DMS153 treated with DMSO at 0.1 percent for 48 hours (cell line): ENCODE data around the gene DPP10.
"Not testable (repeated sequence)": the region's sequence is repeated elsewhere in the genome, so short reads cannot be mapped to it uniquely, and the experiment has no call there.

Experiments used
- DNase-seq: peaks from one replicate; lab custom pipeline; 2025; ENCODE audit not compliant: unreplicated experiment; lab: John Stamatoyannopoulos, UW

The DPP10 gene

DNA sequence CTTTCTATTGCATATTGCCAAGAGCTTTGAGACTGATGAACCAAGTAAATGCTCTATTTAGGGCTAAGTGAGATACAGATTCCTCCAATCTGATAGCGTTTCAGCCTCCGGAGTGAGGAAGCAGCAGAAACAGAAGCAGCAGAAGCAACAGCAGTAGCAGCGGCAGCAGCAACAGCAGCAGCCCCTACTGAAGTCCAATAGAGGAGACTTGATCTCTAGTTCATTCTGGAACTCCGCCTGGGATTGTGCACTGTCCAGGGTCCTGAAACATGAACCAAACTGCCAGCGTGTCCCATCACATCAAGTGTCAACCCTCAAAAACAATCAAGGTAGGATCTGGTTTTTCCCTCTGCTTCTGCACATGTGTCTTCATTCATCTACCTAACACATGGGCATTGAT is at the start of gene DPP10:
Gene DPP10, plus strand, starts transcription at position 132 of the 400 bp plus-strand sequence.
- no peak for DNase-seq

DNA sequence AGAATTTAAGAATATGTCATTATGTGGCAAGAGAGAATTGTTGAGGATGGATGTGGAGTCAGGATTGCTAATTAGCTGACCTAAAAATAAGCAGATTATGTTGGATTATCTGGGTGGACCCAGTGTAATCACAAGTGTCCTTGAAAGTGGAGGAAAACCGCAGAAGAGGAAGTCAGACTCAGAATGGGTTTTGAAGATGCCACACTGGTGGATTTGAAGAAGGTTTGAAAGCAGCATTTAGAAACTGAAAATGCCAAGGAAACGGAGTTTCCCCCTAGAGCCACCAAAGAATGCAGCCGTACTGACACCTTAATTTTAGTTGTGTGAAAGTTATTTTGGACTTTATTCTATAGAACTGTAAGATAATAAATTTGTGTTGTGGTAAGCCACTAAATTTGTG is 41.6 kb upstream of the DPP10 start:
- DNase-seq: no peak

DNA sequence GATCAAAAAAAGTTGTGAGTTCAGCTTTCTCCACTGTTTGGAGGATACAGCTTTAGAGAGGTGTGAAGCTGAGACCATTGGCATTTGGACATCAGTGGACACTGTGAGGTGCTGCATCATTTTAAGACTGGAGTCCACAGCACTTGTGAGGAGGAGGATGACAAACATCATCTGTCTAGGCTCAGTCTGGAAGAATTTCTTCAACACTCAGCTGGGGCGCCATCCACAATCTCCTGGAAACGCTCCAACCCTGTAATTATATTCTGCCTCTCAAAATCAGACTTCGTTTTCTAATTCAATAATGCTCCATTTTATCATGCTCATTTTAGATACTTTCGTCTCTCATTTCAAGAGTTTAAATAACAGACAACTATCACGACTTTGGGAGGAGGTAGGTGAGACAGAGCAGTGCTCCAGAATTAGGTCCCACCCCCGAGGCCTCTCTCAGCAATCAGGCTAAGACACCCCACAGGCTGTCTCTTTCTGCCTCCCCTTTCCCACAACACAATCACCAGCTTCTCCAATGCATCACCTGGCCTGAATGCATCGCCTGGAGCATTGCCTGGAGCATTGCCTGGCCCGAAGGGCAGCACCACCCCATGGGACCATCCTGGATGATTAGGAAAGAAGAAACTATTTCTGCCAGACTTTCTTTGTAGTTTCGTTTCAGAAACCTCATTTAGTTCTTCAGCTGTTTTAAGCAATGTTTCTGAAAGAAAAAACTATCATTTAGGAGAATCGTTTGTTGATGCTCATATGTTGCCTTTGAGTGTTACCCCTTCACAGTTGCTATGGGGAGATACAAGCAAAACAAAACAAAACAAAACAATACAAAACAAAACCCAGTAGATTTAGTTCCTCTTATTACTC is 37.0 kb upstream of the DPP10 start:
- DNase-seq: no peak

DNA sequence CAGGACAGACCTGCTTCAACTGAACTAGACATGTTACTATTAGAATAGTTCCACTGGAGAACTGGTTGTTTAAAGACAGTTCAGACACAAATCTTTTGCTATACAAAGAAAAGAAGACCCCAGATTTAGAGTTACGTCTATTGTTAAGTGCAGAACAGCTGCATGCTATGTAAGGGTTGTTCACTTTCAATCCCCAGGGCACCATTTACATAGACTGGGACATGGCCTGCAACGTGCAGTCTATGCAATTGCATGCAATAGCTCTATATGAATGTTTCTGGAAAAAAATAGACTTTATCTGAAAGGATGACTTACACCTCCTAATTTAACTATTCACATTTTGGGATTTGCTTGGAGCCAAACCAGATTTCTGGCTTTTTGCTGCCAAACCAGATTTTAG is 36.1 kb upstream of the DPP10 start:
- no peak for DNase-seq

DNA sequence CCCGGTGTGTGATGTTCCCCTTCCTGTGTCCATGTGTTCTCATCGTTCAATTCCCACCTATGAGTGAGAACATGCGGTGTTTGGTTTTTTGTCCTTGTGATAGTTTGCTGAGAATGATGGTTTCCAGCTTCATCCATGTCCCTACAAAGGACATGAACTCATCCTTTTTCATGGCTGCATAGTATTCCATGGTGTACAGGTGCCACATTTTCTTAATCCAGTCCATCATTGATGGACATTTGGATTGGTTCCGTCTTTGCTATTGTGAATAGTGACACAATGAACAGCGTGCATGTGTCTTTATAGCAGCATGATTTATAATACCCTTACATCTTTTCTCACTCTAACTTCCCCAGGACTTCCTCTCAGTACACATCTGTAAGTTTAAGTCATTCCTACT is 35.1 kb upstream of the DPP10 start:
- not testable (repeated sequence) for DNase-seq

DNA sequence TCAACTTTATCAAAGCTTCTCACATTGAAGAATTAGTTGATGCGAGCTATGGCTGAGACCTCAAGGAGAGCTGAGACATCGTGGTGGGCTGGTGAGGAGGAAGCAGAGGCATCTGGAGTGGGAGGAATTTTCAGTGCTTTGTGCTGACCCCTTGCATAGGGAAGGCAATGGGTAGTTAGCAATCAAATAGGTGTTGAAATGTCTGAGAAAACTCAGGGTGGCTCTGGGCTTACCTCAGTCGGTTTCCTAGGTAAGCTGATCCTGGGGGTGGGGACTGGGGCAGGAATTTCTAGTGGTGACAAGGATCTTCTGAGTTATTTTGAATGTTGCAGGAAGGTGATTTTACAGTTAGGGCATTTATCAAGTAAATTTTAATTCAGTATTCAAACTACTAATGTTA is 20.7 kb upstream of the DPP10 start:
- DNase-seq: no peak

DNA sequence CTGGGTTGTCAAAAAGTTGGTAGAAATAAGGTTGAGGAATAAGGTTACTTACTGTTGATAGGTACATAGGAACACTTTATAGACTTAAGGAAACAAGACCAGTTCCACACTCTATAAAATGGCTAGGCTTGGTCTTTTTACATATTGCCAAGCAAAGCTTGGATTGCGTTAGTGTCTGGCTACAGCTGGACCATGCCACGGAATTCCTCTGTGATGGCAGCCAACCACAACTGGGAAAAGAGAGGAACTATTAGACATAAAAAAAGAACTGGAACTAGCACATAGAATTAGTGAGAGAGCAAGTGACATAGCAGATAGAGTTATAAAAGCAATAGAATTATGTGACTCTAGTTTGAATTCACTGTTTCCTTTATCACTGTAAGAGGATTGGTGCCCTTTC is 17.7 kb upstream of the DPP10 start:
- no peak for DNase-seq

GRCh38 chr2:114426756-114427155 is 15.7 kb upstream of the DPP10 start:
- no peak for DNase-seq

DNA sequence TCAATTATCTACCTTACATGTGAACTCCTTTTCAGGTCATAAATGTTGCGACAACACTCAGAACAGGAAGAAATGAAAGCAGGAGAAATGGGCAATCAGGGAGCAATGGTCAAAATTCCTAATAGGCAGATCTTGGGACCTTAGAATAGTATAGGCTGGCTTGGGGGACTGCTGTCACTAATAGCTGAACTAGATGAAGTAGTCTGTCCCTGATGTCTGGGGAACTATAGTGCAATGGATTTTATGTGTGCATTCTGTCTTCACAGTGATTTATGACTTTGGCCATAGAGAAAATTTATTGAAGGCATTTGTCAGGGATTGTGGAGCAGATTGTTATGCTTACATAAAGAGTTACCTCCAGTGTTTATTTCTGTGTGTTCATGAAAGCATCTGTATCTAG is 6.1 kb upstream of the DPP10 start:
- DNase-seq: no peak

- no peak for DNase-seq
These were observed 4.1 kb downstream of the DPP10 start for GRCh38 chr2:114446571-114446970.

- DNase-seq: no peak
These were observed 8.2 kb downstream of the DPP10 start for GRCh38 chr2:114450639-114451038.

DNA sequence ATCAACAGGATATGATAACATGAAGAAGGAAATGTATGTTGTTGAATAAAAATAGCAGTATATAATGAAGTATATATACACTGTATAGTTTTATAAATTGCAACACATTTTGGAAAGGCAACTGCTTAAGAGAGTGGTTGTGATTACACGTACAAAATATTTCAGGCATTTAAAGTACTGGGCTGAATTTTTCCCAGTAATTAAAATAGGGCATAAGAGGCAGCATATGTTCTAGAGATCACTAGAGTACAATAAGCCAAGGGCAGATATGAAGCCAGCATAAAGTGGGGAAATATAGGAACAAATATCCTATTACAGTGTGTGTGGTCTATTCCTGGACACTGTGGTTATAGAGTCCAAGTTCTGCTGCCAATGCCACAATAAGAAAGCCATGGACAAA is 14.1 kb downstream of the DPP10 start:
- no peak for DNase-seq

- DNase-seq: no peak
These were observed 15.5 kb downstream of the DPP10 start for GRCh38 chr2:114457956-114458355.

DNA sequence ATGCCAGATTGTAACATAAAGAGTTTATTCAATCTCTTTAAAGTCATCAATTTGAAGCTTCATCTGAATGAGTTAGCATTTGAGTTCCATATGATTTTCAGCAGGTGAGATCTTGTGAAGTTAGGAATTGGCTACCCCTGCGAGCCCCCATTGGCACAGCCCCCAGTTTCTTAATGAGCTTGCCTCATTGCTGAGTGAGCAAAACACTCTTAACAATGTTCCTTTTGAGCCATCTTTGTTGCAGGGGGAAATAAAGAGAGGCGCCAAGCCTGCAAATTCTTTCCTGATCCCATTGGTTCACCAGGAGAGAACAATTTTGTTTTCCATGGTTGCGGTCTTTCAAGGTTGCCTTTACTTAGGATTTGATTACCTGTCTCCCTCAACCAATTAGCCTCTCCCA is 18.7 kb downstream of the DPP10 start:
- DNase-seq: no peak

DNA sequence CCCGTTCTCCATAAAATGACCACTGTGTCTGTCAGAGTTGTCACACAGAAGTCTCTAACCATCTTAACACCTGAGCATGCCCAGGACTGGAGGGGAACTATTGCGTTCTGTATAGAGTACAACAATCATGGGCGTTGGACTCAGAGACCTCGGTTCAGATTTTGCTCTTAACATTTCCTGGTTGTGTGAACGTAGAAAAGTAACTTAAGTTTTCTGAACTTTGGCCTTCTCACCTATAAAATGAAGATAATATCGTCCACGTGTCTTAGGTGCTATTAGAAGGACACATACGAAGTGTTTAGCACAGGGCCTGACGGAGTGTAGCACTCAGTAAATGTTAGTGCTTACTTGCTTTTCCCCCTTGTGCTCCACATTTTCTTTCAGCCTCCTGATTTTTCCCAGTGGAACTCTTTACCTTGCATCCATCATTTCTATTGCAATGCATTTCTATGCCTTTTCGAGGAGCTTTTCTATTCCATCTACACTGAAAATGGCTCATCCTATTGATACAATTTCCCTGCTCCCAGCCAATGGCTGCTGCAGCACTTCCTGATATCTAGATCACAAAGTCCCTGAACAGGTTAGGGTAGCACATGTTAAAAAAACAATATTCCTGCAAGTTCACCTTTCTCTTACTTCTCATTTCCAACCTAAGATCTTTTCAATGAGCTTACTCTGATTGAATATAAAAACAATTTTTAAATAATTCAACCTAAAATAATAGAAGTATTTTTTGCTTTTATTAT is 22.7 kb downstream of the DPP10 start:
- no peak for DNase-seq

DNA sequence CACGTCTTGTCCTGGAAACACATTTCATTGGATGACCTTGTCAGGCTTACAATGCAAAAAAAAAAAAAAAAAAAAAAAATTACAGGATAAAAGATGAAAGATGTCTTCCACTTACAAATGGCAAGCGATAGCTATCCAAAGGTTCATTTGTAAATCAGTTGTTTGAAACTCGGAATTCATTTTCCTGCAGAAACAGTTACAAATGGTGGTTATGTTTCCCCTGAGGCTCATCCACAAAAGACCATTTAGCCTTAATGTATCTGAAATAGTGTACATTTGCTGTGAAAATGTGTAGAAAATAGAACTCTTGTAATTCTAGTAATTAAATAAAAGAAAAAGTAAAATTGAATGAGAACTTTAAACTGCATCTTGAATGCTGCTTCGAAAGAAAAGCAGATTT is 25.9 kb downstream of the DPP10 start:
- DNase-seq: no peak

DNA sequence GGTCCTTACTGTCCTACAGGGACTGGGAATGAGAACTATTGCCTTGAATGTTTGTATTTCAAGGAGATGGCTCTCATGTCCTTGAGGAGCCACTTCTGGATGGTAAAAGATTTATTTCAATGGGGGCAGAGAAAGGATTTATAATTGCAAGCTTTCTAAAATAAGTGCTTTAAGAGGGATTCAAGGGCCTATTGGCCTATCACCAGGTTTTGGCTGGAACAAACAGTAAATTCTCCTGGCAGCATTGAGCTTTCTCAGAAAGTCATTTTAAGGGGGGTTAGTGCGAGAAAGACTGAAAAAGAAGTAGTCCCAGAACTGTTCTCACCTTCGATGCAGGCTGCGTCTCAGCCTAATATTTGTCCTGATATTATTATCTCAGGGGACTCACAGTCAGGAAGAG is 29.8 kb downstream of the DPP10 start:
- no peak for DNase-seq

DNA sequence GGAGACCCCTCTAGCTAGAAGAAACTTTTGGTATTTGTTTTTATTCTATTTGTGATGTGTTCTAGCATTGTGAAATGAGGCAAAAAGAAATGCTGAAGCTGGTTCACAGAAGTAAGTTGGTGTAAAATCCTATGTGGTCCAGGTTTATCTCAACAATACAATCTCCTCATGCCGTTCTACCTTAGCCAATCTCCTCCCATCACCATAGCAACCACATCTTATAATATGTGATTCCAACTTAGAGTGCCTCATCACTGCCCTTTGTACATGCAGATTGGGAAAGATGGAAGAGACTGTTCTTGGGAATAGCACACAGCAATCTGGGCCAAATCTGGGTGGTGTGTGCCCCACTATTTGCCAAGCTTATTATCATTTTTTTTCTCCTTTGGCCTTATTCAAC is 30.3 kb downstream of the DPP10 start:
- no peak for DNase-seq

DNA sequence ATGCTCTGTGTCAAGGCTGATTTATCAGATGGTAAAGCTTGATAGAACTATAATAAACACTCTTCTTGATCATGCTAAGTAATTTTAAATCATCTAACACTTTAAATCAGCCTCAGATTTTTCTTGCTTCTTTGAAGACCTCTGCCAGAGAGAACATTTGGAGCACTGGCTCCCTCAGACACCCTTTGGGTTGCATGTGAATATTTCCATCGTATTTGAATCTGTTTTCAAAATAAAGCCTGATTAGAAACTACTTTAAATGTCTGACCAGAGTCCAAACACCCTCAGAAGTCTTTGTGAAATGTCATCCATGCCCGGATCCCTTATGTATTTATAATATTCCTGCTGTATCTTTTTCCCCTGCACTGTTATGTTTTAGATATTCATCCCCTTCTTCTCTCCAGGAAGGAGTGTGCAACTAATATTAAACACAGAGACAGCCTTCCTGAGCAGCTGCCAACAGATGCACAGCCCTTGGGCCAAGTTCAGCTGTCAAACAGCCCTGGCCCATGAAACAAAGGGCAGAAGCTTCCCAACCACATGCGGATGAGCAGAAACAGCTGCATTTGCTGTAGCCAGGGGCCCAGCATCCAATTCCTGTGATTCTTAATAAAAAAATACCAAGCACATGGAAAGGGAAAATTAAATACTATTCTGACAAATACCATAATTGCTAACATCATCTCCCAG is 46.5 kb downstream of the DPP10 start:
- DNase-seq: no peak

- no peak for DNase-seq
These were observed 52.6 kb downstream of the DPP10 start for GRCh38 chr2:114495046-114495445.

DNA sequence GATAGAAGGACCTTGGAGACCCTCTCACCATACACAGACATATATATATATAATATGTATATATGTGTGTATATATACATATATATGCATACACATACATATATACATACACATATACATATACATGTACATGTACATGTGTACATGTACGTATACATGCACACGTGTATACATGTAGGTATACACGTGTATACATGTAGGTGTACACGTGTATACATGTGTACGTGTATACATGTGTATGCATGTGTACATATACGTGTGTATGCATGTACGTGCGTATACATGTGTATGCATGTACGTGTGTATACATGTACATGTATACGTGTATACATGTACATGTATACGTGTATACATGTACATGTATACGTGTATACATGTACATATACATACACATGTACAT is 54.5 kb downstream of the DPP10 start:
- DNase-seq: no peak

DNA sequence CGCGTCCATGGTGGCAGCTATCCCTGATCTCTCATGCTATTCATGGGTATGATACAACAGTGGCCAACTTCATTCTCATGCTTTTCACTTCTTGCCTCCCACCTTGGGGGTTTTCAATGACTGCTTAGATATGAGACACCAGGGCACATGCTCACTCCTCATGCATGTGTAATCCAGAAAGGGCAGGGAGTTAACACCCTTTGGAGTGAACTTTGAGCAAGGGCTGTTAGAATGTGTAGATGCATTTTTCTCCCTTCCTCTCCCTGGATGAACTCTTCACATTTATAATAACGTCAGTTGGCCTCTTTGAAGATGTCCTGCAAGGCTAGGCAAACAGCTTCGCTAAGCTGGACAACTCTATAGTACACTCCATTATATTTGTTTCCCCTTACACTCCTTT is 56.7 kb downstream of the DPP10 start:
- DNase-seq: no peak
